ENCODE data around the gene TNFAIP8L1. TPM values are rescaled to one million over a fixed set of nuclear protein-coding genes. Genes with fewer than 3 reads are reported as not detected.

The TNFAIP8L1 gene
- total and polyA plus RNA-seq, 4 donors, result 12.1 to 22.0 (median 15.7) TPM

GRCh38 chr19:4645718-4646117 is 6.4 kb downstream of the TNFAIP8L1 start:
- Histone ChIP-seq H3K27me3 (ENCODE audit: control insufficient read depth in 3 of 3, insufficient read depth in 3 of 3, low read length in 2 of 3) (no peaks in the 10 kb centered on the region), H3K4me3 (no peak overlapping the region), H3K27ac (ENCODE audit: low read depth in 1 of 2, low read length in 1 of 2) (no peak overlapping the region), H3K9me3 (ENCODE audit: control insufficient read depth in 4 of 4, insufficient read depth in 3 of 4, low read length in 3 of 4) (no peaks in the 10 kb centered on the region), H3K4me1 (ENCODE audit: control insufficient read depth in 5 of 5, insufficient read depth in 5 of 5, low read length in 5 of 5) (peaks cover 0 to 13% (median 0%) of the 10 kb centered on the region in 5 donors), H3K9ac (ENCODE audit: insufficient read depth in 1 of 2, low read length in 2 of 2) (no peak overlapping the region), H3K36me3 (ENCODE audit: control insufficient read depth in 4 of 4, insufficient read depth in 4 of 4, low read length in 4 of 4) (peaks cover 0 to 5% (median 0%) of the 10 kb centered on the region in 4 donors)
- DNase-seq (no peak), ATAC-seq (ENCODE audit: insufficient read depth, low FRiP score) (no peak)
- TF ChIP-seq CTCF (IDR thresholded peaks at IDR 0.05; ENCODE audit: control extremely low read depth, extremely low read depth), result no peak
- 93 to 96% methylated on average over 4 of the region's 4 CpGs for WGBS, 2 donors

GRCh38 chr19:4647676-4648644 is 8.6 kb downstream of the TNFAIP8L1 start:
- DNase-seq (peak in 1 of 3 donors; percentile 66), ATAC-seq (ENCODE audit: insufficient read depth, low FRiP score) (no peak)
- H3K27me3 ChIP-seq (ENCODE audit: control insufficient read depth in 3 of 3, insufficient read depth in 3 of 3, low read length in 2 of 3), result no peaks in the 10 kb centered on the region
- no peak overlapping the region for H3K4me3 ChIP-seq
- peaks cover 0 to 12% (median 1%) of the 10 kb centered on the region in 4 donors for H3K36me3 ChIP-seq (ENCODE audit: control insufficient read depth in 4 of 4, insufficient read depth in 4 of 4, low read length in 4 of 4)
- no peaks in the 10 kb centered on the region for H3K9me3 ChIP-seq (ENCODE audit: control insufficient read depth in 4 of 4, insufficient read depth in 3 of 4, low read length in 3 of 4)
- no peak for TF ChIP-seq CTCF (IDR thresholded peaks at IDR 0.05; ENCODE audit: control extremely low read depth, extremely low read depth)
- WGBS, 2 donors, result 59 to 60% methylated on average over 19 to 20 of the region's 20 CpGs
- H3K4me1 ChIP-seq (ENCODE audit: control insufficient read depth in 5 of 5, insufficient read depth in 5 of 5, low read length in 5 of 5), result peaks cover 0 to 4% (median 0%) of the 10 kb centered on the region in 5 donors
- peak overlapping the region; percentile 57 to 63 for H3K27ac ChIP-seq (ENCODE audit: low read depth in 1 of 2, low read length in 1 of 2)
- no peak overlapping the region for H3K9ac ChIP-seq (ENCODE audit: insufficient read depth in 1 of 2, low read length in 2 of 2)

GRCh38 chr19:4649392-4650047 is 10.2 kb downstream of the TNFAIP8L1 start:
- ATAC-seq (ENCODE audit: insufficient read depth, low FRiP score) (no peak), DNase-seq (no peak)
- 87 to 92% methylated on average over 19 of the region's 19 CpGs for WGBS, 2 donors
- Histone ChIP-seq H3K4me3 (no peak overlapping the region), H3K9ac (ENCODE audit: insufficient read depth in 1 of 2, low read length in 2 of 2) (no peak overlapping the region), H3K9me3 (ENCODE audit: control insufficient read depth in 4 of 4, insufficient read depth in 3 of 4, low read length in 3 of 4) (no peaks in the 10 kb centered on the region), H3K4me1 (ENCODE audit: control insufficient read depth in 5 of 5, insufficient read depth in 5 of 5, low read length in 5 of 5) (peaks cover 0 to 4% (median 0%) of the 10 kb centered on the region in 5 donors), H3K27me3 (ENCODE audit: control insufficient read depth in 3 of 3, insufficient read depth in 3 of 3, low read length in 2 of 3) (no peaks in the 10 kb centered on the region), H3K27ac (ENCODE audit: low read depth in 1 of 2, low read length in 1 of 2) (no peak overlapping the region), H3K36me3 (ENCODE audit: control insufficient read depth in 4 of 4, insufficient read depth in 4 of 4, low read length in 4 of 4) (peaks cover 0 to 16% (median 1%) of the 10 kb centered on the region in 4 donors)
- TF ChIP-seq CTCF (IDR thresholded peaks at IDR 0.05; ENCODE audit: control extremely low read depth, extremely low read depth), result no peak
